ENCODE results near the gene PPP1R26. TPM values are rescaled to one million over a fixed set of nuclear protein-coding genes. Genes with fewer than 3 reads are reported as not detected.
"Not testable (repeated sequence)": the region's sequence is repeated elsewhere in the genome, so short reads cannot be mapped to it uniquely, and the experiment has no call there.

The PPP1R26 gene
- polyA plus RNA-seq, 3 donors, result 0.56 to 4.7 (median 0.60) TPM

DNA sequence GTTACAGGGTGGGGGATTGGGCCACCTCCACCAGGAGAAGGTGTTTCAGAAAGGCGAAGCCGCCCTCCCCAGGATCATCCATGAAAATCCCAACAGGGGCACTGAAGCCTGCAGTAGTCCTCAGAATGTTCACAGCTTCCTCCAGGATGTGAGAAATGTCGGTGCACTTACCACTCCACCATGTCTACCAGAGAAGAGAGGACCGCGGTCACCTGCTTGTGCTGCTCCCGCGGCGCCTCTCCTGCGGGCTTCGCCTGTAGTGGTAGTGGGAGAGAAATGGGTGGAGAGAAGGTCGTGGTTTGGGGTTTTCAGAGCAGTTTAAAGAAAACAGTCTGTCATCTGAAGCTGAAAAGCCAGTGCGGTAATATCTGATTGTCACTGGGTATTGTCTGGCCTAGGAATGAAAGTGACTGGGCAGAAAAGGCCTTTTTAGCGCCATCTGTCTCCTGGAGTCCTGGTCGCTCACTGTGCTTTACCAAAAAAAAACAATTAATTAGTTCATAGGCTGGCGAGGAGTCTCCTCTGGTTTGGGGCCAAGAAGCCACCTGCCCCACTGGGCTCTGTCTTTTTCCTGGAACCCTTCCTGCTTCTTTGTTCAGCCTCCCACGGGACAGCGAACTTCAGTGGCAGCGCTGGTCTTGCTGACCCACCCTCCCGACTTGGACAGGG is 23.0 kb upstream of the PPP1R26 start:
- Histone ChIP-seq H3K9me3 (replicated peaks in 1 of 2; ENCODE audit: control insufficient read depth in 1 of 2, insufficient read depth in 1 of 2, low read length in 2 of 2) (no peaks in the 10 kb centered on the region), H4K20me1 (ENCODE audit: insufficient read depth, low read length) (no peaks in the 10 kb centered on the region), H3K4me1 (ENCODE audit: control insufficient read depth in 1 of 2, insufficient read depth in 2 of 2, low read length in 2 of 2) (no peaks in the 10 kb centered on the region), H3K36me3 (replicated peaks in 1 of 2; ENCODE audit: control insufficient read depth in 1 of 2, insufficient read depth in 2 of 2, low read length in 2 of 2) (no peaks in the 10 kb centered on the region), H3K27ac (ENCODE audit: low read depth in 1 of 2, low read length in 2 of 2) (no peak overlapping the region), H3K79me2 (ENCODE audit: insufficient read depth, low read length) (no peaks in the 10 kb centered on the region), H3K27me3 (ENCODE audit: control insufficient read depth in 2 of 2, insufficient read depth in 2 of 2, low read length in 2 of 2) (peaks cover 0 to 2% of the 10 kb centered on the region in 2 donors), H3K4me3 (replicated peaks in 1 of 3; ENCODE audit: low read depth in 2 of 3, low read length in 3 of 3) (no peak overlapping the region), H2AFZ (ENCODE audit: insufficient read depth, low read depth, low read length, poor library complexity, severe bottlenecking) (no peak overlapping the region), H3K4me2 (replicated peaks; ENCODE audit: extremely low read depth, low read length, poor library complexity, severe bottlenecking) (no peak overlapping the region), H3K9ac (ENCODE audit: insufficient read depth, low read length, poor library complexity, severe bottlenecking) (no peak overlapping the region)
- Mint-ChIP-seq H3K4me1 (no peaks in the 10 kb centered on the region), H3K27me3 (ENCODE audit: low read depth in 3 of 3) (peaks cover 11 to 22% (median 13%) of the 10 kb centered on the region in 3 donors), H3K4me3 (no peak overlapping the region), H3K36me3 (no peaks in the 10 kb centered on the region), H3K27ac (no peak overlapping the region), H3K9me3 (peaks cover 0 to 4% (median 0%) of the 10 kb centered on the region in 7 donors)
- TF ChIP-seq, protein P1, sequence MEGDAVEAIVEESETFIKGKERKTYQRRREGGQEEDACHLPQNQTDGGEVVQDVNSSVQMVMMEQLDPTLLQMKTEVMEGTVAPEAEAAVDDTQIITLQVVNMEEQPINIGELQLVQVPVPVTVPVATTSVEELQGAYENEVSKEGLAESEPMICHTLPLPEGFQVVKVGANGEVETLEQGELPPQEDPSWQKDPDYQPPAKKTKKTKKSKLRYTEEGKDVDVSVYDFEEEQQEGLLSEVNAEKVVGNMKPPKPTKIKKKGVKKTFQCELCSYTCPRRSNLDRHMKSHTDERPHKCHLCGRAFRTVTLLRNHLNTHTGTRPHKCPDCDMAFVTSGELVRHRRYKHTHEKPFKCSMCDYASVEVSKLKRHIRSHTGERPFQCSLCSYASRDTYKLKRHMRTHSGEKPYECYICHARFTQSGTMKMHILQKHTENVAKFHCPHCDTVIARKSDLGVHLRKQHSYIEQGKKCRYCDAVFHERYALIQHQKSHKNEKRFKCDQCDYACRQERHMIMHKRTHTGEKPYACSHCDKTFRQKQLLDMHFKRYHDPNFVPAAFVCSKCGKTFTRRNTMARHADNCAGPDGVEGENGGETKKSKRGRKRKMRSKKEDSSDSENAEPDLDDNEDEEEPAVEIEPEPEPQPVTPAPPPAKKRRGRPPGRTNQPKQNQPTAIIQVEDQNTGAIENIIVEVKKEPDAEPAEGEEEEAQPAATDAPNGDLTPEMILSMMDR (IDR thresholded peaks at IDR 0.05), result no peak
- WGBS (ENCODE audit: insufficient coverage), result 69% methylated on average over 11 of the region's 19 CpGs
- no peak for DNase-seq
- intact Hi-C loops (cut with micrococcal nuclease), result no loop called here

DNA sequence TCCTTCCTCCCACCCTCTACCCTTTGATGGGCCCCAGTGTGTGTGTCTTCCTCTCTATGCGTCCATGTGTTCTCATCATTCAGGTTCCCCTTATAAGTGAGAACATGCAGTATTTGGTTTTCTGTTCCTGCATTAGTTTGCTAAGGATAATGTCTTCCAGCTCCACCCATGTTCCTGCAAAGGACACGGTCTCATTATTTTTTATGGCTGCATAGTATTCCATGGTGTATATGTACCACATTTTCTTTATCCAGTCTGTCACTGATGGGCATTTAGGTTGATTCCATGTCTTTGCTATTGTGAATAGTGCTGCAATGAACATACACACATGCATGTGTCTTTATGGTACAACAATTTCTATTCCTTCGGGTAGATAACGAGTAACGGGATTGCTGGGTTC is 21.1 kb upstream of the PPP1R26 start:
- H3K4me1 ChIP-seq (ENCODE audit: control insufficient read depth in 1 of 2, insufficient read depth in 2 of 2, low read length in 2 of 2); H3K36me3 ChIP-seq (replicated peaks in 1 of 2; ENCODE audit: control insufficient read depth in 1 of 2, insufficient read depth in 2 of 2, low read length in 2 of 2); H3K4me2 ChIP-seq (replicated peaks; ENCODE audit: extremely low read depth, low read length, poor library complexity, severe bottlenecking); DNase-seq; H3K9me3 Mint-ChIP-seq; H3K27me3 ChIP-seq (ENCODE audit: control insufficient read depth in 2 of 2, insufficient read depth in 2 of 2, low read length in 2 of 2); H3K9me3 ChIP-seq (replicated peaks in 1 of 2; ENCODE audit: control insufficient read depth in 1 of 2, insufficient read depth in 1 of 2, low read length in 2 of 2); H2AFZ ChIP-seq (ENCODE audit: insufficient read depth, low read depth, low read length, poor library complexity, severe bottlenecking); intact Hi-C loops (cut with micrococcal nuclease); H4K20me1 ChIP-seq (ENCODE audit: insufficient read depth, low read length); H3K79me2 ChIP-seq (ENCODE audit: insufficient read depth, low read length); H3K4me1 Mint-ChIP-seq; H3K4me3 Mint-ChIP-seq; H3K4me3 ChIP-seq (replicated peaks in 1 of 3; ENCODE audit: low read depth in 2 of 3, low read length in 3 of 3); H3K9ac ChIP-seq (ENCODE audit: insufficient read depth, low read length, poor library complexity, severe bottlenecking); H3K27ac Mint-ChIP-seq; H3K36me3 Mint-ChIP-seq; H3K27ac ChIP-seq (ENCODE audit: low read depth in 1 of 2, low read length in 2 of 2): not testable (repeated sequence)
- H3K27me3 Mint-ChIP-seq (ENCODE audit: low read depth in 3 of 3), result peaks cover 10 to 20% (median 15%) of the 10 kb centered on the region in 3 donors
- no CpG with 5 or more reads among the region's 5 CpGs for WGBS (ENCODE audit: insufficient coverage)

Measured in CD14-positive monocyte (primary cell).